GM12872 (cell line): Measurements from ENCODE around the gene RAMP3.

ENCODE experiments used
- TF ChIP-seq, protein P1 (sequence below): IDR thresholded peaks from 3 replicates; pipeline ENCODE4 v1.5.1; 2011; ENCODE audit warnings: low read depth, mild to moderate bottlenecking, low read length, moderate library complexity; ENCODE audit not compliant: insufficient read depth

RAMP3 gene

DNA sequence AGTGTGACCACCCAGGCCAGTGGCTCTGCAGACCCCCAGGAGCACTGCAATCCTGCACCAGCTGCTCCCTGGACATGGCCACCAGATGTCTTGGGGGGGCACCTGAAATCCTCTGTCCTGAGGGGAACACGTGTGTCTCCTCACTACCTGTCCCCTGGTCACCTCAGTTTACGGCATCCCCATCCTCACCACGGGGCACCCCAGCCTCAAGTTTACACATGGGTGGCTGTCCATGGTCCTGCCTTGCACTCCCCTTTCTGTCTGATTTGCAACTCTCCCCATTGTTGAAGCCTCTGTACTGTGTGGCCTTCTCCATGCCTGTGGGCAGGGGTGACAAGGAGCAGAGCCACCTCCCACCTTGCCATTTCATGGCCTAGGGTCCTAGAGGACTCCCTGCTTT, 67.2 kb downstream of the RAMP3 start:
- TF ChIP-seq, protein P1, sequence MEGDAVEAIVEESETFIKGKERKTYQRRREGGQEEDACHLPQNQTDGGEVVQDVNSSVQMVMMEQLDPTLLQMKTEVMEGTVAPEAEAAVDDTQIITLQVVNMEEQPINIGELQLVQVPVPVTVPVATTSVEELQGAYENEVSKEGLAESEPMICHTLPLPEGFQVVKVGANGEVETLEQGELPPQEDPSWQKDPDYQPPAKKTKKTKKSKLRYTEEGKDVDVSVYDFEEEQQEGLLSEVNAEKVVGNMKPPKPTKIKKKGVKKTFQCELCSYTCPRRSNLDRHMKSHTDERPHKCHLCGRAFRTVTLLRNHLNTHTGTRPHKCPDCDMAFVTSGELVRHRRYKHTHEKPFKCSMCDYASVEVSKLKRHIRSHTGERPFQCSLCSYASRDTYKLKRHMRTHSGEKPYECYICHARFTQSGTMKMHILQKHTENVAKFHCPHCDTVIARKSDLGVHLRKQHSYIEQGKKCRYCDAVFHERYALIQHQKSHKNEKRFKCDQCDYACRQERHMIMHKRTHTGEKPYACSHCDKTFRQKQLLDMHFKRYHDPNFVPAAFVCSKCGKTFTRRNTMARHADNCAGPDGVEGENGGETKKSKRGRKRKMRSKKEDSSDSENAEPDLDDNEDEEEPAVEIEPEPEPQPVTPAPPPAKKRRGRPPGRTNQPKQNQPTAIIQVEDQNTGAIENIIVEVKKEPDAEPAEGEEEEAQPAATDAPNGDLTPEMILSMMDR, result no peak

DNA sequence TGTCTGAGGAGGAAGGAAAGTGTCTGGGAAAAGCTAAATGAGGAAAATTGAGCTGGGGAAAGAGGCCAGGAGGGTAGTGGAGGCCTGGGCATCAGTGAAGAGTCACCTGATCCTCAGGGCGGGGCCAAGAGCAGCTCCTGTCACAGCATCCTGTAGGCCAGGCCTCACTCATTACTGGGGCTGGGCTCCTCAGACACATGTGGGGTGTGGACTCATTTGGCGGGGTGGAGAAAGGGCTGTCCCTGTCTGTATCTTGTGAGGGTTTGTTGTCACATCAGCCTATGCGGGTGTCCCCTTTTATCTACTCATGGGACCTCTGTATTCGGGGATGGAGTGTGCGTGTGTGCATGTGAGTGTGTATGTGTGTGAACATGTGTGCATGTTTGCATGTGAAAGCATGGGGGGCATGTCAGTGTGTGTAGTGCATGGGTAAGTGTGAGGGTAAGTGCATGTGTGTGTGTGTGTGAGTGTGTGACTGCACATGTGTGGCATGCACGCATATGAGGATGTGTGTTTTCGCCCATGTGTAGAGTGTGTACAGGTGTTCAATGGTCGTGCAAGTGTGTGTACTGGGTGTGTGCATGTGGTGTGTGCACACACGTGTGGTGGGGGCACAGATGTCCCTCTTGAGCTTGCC, 67.8 kb downstream of the RAMP3 start:
- TF ChIP-seq, protein P1, result no peak

DNA sequence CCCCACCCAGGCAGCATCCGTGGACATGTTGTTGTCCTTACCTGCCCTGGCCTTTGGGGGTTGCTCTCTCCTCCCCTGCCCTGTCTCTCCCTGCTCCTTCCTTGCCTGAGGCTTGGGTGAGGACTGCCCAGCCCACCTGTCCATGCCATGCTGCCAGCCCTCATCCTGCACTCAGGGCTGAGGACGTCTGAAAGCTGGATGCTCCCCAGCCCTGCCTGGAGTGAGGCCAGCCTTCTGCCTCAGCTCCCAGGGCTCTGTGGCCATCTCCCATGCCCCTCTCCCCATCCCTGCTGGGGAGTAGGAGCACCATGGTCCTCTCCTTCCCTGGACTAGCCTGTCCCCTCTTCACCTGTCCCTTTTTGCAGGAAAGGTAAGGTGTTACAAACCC, 68.4 kb downstream of the RAMP3 start:
- TF ChIP-seq, protein P1, result no peak

DNA sequence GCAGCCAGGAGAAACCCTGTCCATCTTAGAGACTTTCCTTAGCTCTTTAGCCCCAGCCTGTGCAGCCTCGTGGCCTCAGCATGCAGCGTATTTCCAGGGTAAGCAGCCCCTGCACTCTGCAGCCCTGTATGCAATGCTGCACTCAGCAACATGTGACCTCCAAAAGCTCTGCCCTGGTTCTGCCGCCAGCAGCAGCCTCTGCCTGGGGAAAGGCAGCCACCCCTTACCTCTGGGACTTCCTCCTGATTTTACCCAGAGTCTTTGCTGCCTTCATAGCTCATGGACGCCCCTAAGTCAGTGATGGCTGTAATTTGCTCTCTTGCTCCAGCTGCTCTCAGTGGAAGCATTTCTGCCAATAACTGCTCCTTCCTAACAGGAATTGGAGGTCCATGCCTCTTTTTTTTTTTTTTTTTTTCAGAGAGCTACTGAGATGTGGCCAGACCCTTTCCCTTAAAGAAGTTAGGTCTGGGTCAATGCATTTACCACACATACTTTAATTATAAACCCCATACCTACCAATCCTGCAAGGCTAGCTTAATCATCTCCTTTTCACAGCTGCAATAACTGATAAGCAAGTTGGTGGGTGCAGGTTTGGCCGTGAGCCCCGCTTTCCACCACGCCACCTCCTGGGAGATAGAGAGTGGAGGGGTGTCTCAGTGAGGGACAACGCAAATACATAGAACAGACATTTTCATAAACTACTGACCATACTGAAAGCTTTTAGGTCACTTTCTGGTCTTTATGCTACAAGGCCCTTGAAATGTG, 71.7 kb downstream of the RAMP3 start:
- TF ChIP-seq, protein P1, result no peak

DNA sequence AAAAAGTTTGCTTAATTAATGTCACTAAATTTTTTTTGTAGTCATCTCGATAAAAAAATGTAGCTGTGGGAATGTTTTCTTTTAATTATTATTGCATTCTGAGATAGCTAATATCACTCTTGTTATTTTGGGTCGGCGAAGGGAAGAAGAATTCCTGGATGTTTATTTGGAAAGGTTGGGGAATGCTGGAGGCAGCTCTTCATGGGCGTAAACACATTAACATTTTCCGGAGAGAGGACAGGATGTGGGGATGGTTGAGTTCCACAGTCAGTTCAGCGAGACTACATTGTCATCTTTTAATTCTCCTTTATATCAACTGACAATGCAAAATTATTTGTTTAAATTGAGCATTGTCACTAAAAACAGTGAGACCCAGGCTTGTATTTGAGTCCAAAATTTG, 72.5 kb downstream of the RAMP3 start:
- TF ChIP-seq, protein P1, result no peak

DNA sequence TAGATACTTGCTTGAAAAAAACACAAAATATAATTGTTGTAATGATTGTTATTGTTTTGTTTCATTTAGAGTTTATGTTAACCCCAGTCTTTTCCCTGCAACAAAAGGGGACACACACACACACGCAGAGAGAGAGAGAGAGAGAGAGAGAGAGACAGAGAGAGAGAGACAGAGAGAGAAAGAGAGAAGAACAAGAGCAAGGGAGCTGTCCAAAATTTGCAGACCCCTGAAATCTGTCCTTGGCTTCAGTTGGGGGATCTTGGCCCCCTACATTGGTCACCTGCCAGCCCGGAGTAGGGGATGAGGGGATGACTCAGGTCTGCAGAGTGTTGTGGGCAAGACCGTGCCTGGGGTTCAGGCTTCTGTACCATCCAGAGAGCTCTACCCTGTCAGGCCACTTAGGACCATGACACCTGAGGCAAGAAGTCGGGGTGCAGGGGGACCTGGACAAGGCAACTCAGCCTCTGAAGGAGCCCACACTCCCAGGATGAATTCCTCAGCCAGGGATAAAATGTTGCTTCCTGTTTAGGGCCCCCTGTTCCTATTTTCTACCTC, 73.1 kb downstream of the RAMP3 start:
- TF ChIP-seq, protein P1, result no peak

DNA sequence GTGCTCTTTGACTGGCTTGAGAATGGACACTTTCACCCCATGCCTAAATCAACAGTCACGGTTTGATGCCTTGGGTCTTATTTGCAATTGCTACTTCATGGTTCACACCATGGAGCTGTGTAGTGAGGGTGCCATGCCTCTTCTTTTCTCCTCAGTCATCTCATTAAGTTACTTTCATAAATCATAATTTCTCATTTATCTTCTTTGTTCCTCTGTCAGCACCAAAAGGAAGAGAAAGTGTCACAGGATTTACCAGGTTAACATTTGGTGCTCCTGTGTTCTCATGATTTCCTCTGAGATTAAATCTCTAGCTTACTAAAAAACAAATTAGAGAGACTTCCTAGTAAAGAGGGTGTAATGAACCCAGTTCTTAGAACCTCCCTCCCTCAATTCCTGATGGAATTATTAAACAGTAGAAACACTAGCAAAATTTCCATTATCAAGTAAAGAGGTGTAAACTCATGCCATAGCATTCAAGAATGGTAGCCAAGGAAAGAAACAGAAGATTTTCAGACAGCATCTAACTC, 75.7 kb downstream of the RAMP3 start:
- TF ChIP-seq, protein P1, result no peak
